ENCODE data around the gene TTC6.

The TTC6 gene

GRCh38 chr14:37573356-37573755 is 22.1 kb upstream of the TTC6 start:
- TF ChIP-seq, protein P1, sequence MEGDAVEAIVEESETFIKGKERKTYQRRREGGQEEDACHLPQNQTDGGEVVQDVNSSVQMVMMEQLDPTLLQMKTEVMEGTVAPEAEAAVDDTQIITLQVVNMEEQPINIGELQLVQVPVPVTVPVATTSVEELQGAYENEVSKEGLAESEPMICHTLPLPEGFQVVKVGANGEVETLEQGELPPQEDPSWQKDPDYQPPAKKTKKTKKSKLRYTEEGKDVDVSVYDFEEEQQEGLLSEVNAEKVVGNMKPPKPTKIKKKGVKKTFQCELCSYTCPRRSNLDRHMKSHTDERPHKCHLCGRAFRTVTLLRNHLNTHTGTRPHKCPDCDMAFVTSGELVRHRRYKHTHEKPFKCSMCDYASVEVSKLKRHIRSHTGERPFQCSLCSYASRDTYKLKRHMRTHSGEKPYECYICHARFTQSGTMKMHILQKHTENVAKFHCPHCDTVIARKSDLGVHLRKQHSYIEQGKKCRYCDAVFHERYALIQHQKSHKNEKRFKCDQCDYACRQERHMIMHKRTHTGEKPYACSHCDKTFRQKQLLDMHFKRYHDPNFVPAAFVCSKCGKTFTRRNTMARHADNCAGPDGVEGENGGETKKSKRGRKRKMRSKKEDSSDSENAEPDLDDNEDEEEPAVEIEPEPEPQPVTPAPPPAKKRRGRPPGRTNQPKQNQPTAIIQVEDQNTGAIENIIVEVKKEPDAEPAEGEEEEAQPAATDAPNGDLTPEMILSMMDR (IDR thresholded peaks at IDR 0.05; ENCODE audit: control insufficient read depth, extremely low read depth, insufficient read depth), result no peak
- no peak for DNase-seq (ENCODE audit: low read depth)
- no peak overlapping the region for H3K4me3 ChIP-seq (ENCODE audit: low read depth, low read length)

DNA sequence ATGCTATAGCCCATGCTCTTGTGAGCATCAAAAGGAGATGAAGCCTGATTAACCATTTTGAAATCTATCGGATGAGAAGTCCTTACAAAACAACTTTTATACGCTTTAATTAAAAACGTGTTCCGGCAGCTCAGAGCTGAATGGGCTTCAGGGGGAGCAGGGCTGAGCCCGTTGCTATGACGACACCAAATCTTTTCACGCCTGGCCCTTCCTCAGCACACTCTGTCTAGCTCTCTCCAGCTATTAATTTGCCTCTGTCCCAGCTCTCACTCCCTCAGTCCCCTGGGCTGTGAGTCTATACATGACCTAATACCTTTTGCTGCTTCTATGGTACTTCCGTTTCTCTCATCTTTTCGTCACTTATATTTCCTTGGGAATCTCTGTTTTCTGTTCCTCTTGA is 16.2 kb upstream of the TTC6 start:
- TF ChIP-seq, protein P1 (IDR thresholded peaks at IDR 0.05; ENCODE audit: control insufficient read depth, extremely low read depth, insufficient read depth), result no peak
- H3K4me3 ChIP-seq (ENCODE audit: low read depth, low read length), result no peak overlapping the region
- DNase-seq (ENCODE audit: low read depth), result no peak

DNA sequence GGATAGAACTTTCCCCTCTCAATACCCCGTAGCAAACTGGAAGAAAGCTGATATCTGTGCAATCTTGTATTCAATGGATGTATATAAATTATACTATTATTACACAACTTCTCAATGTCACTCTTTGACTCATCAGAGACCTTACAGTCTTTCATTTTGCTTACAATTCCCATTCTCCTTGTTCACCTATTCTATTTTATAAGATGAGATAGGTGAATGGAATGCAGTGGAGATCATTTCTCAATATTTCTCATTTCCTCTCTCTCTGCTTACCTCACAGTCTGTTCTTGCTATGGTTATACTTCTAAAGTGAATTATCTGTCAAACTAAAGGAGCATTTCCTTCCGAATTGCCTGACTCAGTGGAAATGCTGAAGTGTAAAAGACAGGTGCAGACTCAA is 15.3 kb upstream of the TTC6 start:
- no peak for DNase-seq (ENCODE audit: low read depth)
- TF ChIP-seq, protein P1 (IDR thresholded peaks at IDR 0.05; ENCODE audit: control insufficient read depth, extremely low read depth, insufficient read depth), result no peak

DNA sequence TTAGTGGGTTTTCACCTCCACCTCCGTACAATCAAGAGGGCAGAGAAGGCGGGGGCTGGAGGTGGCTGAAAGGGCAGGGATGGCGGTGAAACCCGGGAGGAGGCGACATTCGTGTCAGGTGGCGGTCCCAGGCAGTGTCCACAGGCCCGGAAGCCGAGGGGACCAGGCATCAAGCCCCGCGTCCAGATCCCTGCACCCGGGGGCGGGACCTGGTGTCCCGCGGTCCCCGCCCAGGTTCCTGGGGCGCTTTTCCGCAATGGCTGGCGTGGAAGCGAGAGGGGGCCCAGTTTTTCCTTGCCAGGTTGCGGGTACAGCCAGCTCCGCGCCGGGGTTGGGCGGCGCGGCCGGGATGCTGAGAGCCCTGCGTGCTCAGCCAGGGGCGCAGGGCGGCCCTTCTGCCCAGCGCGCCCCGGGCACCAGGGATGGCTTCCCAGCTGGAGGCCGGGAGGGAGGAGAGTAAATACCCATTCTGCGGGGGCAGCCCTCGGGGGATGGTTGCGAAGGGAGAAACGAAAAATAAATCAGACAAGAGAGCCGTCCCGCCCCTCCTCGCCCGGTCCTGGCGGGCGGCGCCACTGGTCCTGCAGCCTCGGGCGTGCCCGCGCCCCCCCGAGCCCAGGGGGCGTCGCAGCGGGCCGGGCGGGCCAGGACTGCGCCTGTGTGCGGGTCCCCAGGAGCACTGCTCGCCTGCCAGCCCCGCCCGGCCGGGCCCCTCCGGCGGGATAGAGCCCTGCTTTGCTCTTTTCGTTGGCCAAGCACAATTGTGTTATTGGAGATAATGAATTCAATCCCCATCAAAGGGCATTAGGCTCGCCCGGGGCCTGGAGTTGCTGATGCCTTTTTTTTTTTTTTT is 11.8 kb upstream of the TTC6 start:
- no peak overlapping the region for H3K4me3 ChIP-seq (ENCODE audit: low read depth, low read length)
- no peak for DNase-seq (ENCODE audit: low read depth)
- TF ChIP-seq, protein P1 (IDR thresholded peaks at IDR 0.05; ENCODE audit: control insufficient read depth, extremely low read depth, insufficient read depth), result no peak

More for the DNA sequence above, 15.3 kb upstream of the TTC6 start:
- H3K4me3 ChIP-seq (ENCODE audit: low read depth, low read length), result no peak overlapping the region

DNA sequence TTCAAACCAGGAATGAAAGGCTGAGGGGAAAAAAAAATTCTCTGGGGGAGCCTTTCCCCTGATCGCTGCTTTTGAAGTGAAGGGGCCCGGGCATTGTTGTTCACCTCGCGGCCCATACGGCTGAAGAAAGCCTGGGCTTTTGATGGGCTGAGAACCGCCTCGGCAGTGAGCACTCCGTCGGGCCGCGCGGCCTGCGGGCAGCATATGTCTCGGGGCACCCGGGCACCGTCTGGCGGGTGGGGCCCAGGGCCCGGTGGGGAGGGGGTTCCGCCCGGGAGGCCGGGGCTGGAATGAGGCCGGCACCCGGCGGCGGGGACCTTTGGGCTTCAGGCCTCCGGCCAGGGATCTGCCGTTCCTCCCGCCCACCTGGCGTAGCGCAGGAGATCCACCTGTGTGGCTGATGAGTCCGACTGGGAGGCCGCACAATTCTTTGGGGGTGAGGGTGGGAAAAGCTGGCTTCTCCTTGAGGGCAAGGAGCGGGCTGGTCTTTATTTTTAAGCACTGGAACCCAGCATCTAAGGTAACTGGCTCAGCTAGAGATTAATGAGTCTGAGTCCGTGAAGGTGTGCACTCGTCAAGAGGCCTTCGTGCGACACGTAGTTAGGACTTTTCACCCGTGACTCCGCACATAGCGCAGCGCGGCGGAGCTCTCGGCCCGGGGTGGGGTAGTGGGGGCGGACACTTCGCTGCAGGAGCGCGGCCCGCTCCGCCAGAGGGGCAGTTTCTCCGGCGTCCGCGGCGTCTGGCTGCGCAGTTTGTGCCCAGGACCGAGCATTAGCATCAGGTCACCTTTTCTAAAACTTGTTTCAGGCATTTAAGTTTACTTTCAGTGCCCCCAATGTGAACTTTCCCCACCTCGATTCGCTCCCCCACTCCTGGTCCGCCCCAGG is 11.0 kb upstream of the TTC6 start:
- no peak overlapping the region for H3K4me3 ChIP-seq (ENCODE audit: low read depth, low read length)
- DNase-seq (ENCODE audit: low read depth), result no peak
- TF ChIP-seq, protein P1 (IDR thresholded peaks at IDR 0.05; ENCODE audit: control insufficient read depth, extremely low read depth, insufficient read depth), result no peak

GRCh38 chr14:37585101-37585511 is 10.3 kb upstream of the TTC6 start:
- no peak for DNase-seq (ENCODE audit: low read depth)
- no peak overlapping the region for H3K4me3 ChIP-seq (ENCODE audit: low read depth, low read length)
- TF ChIP-seq, protein P1 (IDR thresholded peaks at IDR 0.05; ENCODE audit: control insufficient read depth, extremely low read depth, insufficient read depth), result no peak
